Sigmoid colon (tissue), 7 donors: ENCODE results near the gene RRP36. TPM values are rescaled to one million over a fixed set of nuclear protein-coding genes. Genes with fewer than 3 reads are reported as not detected.

Experiments
- DNase-seq: peaks from one replicate; pipeline ENCODE4 v3.0.0-alpha.2; 2019
- H3K27ac ChIP-seq, 4 donors: fragments of 200-600 bp; sonication (generic); one replicate each; pipeline ENCODE4 v1.5.1; 2016 to 2019; ENCODE audit warnings: mild to moderate bottlenecking in 1 of 4
- H3K27me3 ChIP-seq, 3 donors: fragments of 200-600 bp; sonication (generic); one replicate each; pipeline ENCODE4 v1.5.1; 2019; ENCODE audit warnings: mild to moderate bottlenecking in 1 of 3
- H3K36me3 ChIP-seq, 4 donors: fragments of 200-600 bp; sonication (generic); one replicate each; pipeline ENCODE4 v1.5.1; 2016 to 2019
- H3K4me1 ChIP-seq, 4 donors: fragments of 200-600 bp; sonication (generic); one replicate each; pipeline ENCODE4 v1.5.1; 2017 to 2019
- H3K4me3 ChIP-seq, 4 donors: fragments of 200-600 bp; sonication (generic); one replicate each; pipeline ENCODE4 v1.5.1; 2017 to 2019; ENCODE audit warnings: mild to moderate bottlenecking in 2 of 4, moderate library complexity in 1 of 4
- H3K9me3 ChIP-seq, 4 donors: fragments of 200-600 bp in 3 of 4; sonication (generic) in 3 of 4; one replicate each; pipeline versions ENCODE4 v1.5.1 to v1.6.1; 2013 to 2019
- CTCF ChIP-seq, 4 experiments: fragments of 450-650 bp in 3 of 4; fragments of 200-600 bp in 1 of 4; IDR thresholded peaks; one replicate each; pipeline ENCODE4 v1.5.1; 2016 to 2019; ENCODE audit warnings: antibody characterized with exemption in 4 of 4, mild to moderate bottlenecking in 3 of 4, moderate library complexity in 2 of 4
- EP300 ChIP-seq, 4 donors: sonication (generic); formaldehyde crosslinking; IDR thresholded peaks; one replicate each; pipeline ENCODE4 v1.6.1; 2017; ENCODE audit warnings: antibody characterized with exemption in 4 of 4
- POLR2A ChIP-seq, 2 donors: fragments of 450-650 bp; IDR thresholded peaks; one replicate each; pipeline ENCODE4 v1.6.1; 2016; ENCODE audit warnings: antibody characterized with exemption in 2 of 2, mild to moderate bottlenecking in 2 of 2, moderate library complexity in 2 of 2
- POLR2AphosphoS5 ChIP-seq, 4 donors: sonication (generic); formaldehyde crosslinking; IDR thresholded peaks; one replicate each; pipeline ENCODE4 v1.6.1; 2017; ENCODE audit warnings: antibody characterized with exemption in 4 of 4
- WGBS, 2 donors: extraction: QIAGEN DNeasy Blood & Tissue Kit; methylation state at CpG; one replicate each; pipeline ENCODE4 v1.1.7; 2013; 5-methylcytosine and 5-hydroxymethylcytosine counted together
- intact Hi-C: fragments of 100-400 bp; cut with DNase I; formaldehyde crosslinking; loops from one replicate; pipeline ENCODE4 v1.15.1; 2023
- polyA plus RNA-seq, 3 donors: library from polyadenylated mRNA; stranded (reverse); fragments of 200-250 nt; gene quantifications; one replicate each; pipeline ENCODE4 v1.2.3, GENCODE V29; 2013
- total RNA-seq, 4 donors: library from RNA; depleted of rRNA; stranded (reverse); fragments of >200 nt; gene quantifications; one replicate each; pipeline ENCODE4 v1.1.0, GENCODE V29; 2016
- donor health status: healthy with polysubstance abuse.
- donor health status: Bipolar disorder and iron deficiency.
- donor health status: healthy.

RRP36 gene
- total and polyA plus RNA-seq, 7 donors = 24.6 to 50.8 (median 42.7) TPM

- Histone ChIP-seq H3K4me3 (peak overlapping the region in 1 of 4 donors; percentile 5), H3K4me1 (peaks cover 0 to 61% (median 51%) of the 10 kb centered on the region in 4 donors), H3K9me3 (no peaks in the 10 kb centered on the region), H3K36me3 (peaks cover 20 to 50% (median 32%) of the 10 kb centered on the region in 4 donors), H3K27me3 (no peaks in the 10 kb centered on the region), H3K27ac (peak overlapping the region in 3 of 4 donors; percentile 20 to 50 (median 23))
- TF ChIP-seq POLR2AphosphoS5 (IDR thresholded peaks at IDR 0.05) (no peak), EP300 (IDR thresholded peaks at IDR 0.05) (no peak), CTCF (IDR thresholded peaks at IDR 0.05) (no peak), POLR2A (IDR thresholded peaks at IDR 0.05) (no peak)
- no peak for DNase-seq
- intact Hi-C loops = no loop called here
- 77 to 85% methylated on average over 7 of the region's 7 CpGs for WGBS, 2 donors
Observed at GRCh38 chr6:43016176-43016942, 5.1 kb upstream of the RRP36 start.

GRCh38 chr6:43016943-43017334, 4.5 kb upstream of the RRP36 start:
- DNase-seq = no peak
- Histone ChIP-seq H3K36me3 (peaks cover 20 to 44% (median 27%) of the 10 kb centered on the region in 4 donors), H3K9me3 (no peaks in the 10 kb centered on the region), H3K27me3 (no peaks in the 10 kb centered on the region), H3K27ac (peak overlapping the region in 3 of 4 donors; percentile 20 to 50 (median 23)), H3K4me3 (no peak overlapping the region), H3K4me1 (peaks cover 0 to 58% (median 51%) of the 10 kb centered on the region in 4 donors)
- intact Hi-C loops = no loop called here
- 89 to 91% methylated on average over 12 of the region's 12 CpGs for WGBS, 2 donors
- TF ChIP-seq POLR2A (IDR thresholded peaks at IDR 0.05) = no peak
- no peak for TF ChIP-seq CTCF (IDR thresholded peaks at IDR 0.05)
- TF ChIP-seq EP300 (IDR thresholded peaks at IDR 0.05) = no peak
- TF ChIP-seq POLR2AphosphoS5 (IDR thresholded peaks at IDR 0.05) = no peak

- Histone ChIP-seq H3K4me3 (no peak overlapping the region), H3K36me3 (peaks cover 20 to 38% (median 24%) of the 10 kb centered on the region in 4 donors), H3K9me3 (no peaks in the 10 kb centered on the region), H3K27ac (no peak overlapping the region), H3K27me3 (no peaks in the 10 kb centered on the region), H3K4me1 (peaks cover 0 to 63% (median 56%) of the 10 kb centered on the region in 4 donors)
- TF ChIP-seq POLR2AphosphoS5 (IDR thresholded peaks at IDR 0.05) (no peak), POLR2A (IDR thresholded peaks at IDR 0.05) (no peak), EP300 (IDR thresholded peaks at IDR 0.05) (no peak), CTCF (IDR thresholded peaks at IDR 0.05) (no peak)
- intact Hi-C loops = no loop called here
- whole genome bisulfite sequencing, 2 donors = 93 to 96% methylated on average over 2 of the region's 2 CpGs
- no peak for DNase-seq
Observed at GRCh38 chr6:43019152-43019551, 2.3 kb upstream of the RRP36 start.

- H3K27ac ChIP-seq = peak overlapping the region in 3 of 4 donors; percentile 81 to 96 (median 94)
- 92 to 97% methylated on average over 3 of the region's 3 CpGs for WGBS, 2 donors
Observed at GRCh38 chr6:43020052-43020705, 1.2 kb upstream of the RRP36 start.

More at GRCh38 chr6:43020052-43020705, 1.2 kb upstream of the RRP36 start:
- DNase-seq = no peak
- Histone ChIP-seq H3K36me3 (peaks cover 24 to 42% (median 29%) of the 10 kb centered on the region in 4 donors), H3K9me3 (no peaks in the 10 kb centered on the region), H3K4me3 (no peak overlapping the region), H3K27me3 (no peaks in the 10 kb centered on the region), H3K4me1 (peaks cover 0 to 61% (median 48%) of the 10 kb centered on the region in 4 donors)
- intact Hi-C loops = loop anchor here (2.0 kb wide), 1 partner anchor 33 kb away; the partner anchor contains the start of gene CUL7
- TF ChIP-seq CTCF (IDR thresholded peaks at IDR 0.05) (no peak), POLR2AphosphoS5 (IDR thresholded peaks at IDR 0.05) (no peak), POLR2A (IDR thresholded peaks at IDR 0.05) (no peak), EP300 (IDR thresholded peaks at IDR 0.05) (no peak)
